ENCODE measurements around the gene ENG.

ENG gene

GRCh38 chr9:127776195-127776923 is 78.1 kb downstream of the ENG start:
- peak; percentile 89 for DNase-seq (ENCODE audit: low spot score)

- no peak for DNase-seq (ENCODE audit: low spot score)
Measured at GRCh38 chr9:127773981-127774380, 80.5 kb downstream of the ENG start.

GRCh38 chr9:127773272-127773671 is 81.2 kb downstream of the ENG start:
- no peak for DNase-seq (ENCODE audit: low spot score)

- no peak for DNase-seq (ENCODE audit: low spot score)
Measured at GRCh38 chr9:127772603-127773002, 81.9 kb downstream of the ENG start.

GRCh38 chr9:127771570-127772189 is 82.8 kb downstream of the ENG start:
- DNase-seq (ENCODE audit: low spot score) = no peak

- peak; percentile 99 for DNase-seq (ENCODE audit: low spot score)
Measured at GRCh38 chr9:127770905-127771569, 83.4 kb downstream of the ENG start.

- DNase-seq (ENCODE audit: low spot score) = no peak
Measured at GRCh38 chr9:127770583-127770904, 83.9 kb downstream of the ENG start.

- DNase-seq (ENCODE audit: low spot score) = no peak
Measured at GRCh38 chr9:127769929-127770582, 84.4 kb downstream of the ENG start.

- DNase-seq (ENCODE audit: low spot score) = no peak
Measured at GRCh38 chr9:127769101-127769500, 85.4 kb downstream of the ENG start.

GRCh38 chr9:127768698-127769097 is 85.8 kb downstream of the ENG start:
- DNase-seq (ENCODE audit: low spot score) = no peak

- DNase-seq (ENCODE audit: low spot score) = no peak
Measured at GRCh38 chr9:127767909-127768331, 86.5 kb downstream of the ENG start.

- DNase-seq (ENCODE audit: low spot score) = no peak
Measured at GRCh38 chr9:127767410-127767809, 87.0 kb downstream of the ENG start.

GRCh38 chr9:127765418-127765817 is 89.0 kb downstream of the ENG start:
- no peak for DNase-seq (ENCODE audit: low spot score)

All from CD4-positive, alpha-beta T cell treated with Interleukin-6 at 100 ng/mL for 8 hours (primary cell).